Loucy (cell line): ENCODE results near the gene SLC12A1.

Source experiments
- H2AFZ ChIP-seq: fragments of 200-600 bp; sonication (generic); 2 replicates; pipeline ENCODE4 v1.6.0; 2016; ENCODE audit warnings: antibody characterized with exemption, mild to moderate bottlenecking, low read length, moderate library complexity
- H3F3A ChIP-seq: fragments of 200-600 bp; 2 replicates; pipeline ENCODE4 v1.6.0; 2016; ENCODE audit warnings: antibody characterized with exemption, low read depth, mild to moderate bottlenecking
- H3K27me3 ChIP-seq: fragments of 200-600 bp; sonication (generic); 2 replicates; pipeline ENCODE4 v1.6.1; 2014; ENCODE audit warnings: low read length, mild to moderate bottlenecking; ENCODE audit not compliant: insufficient read depth, poor library complexity, severe bottlenecking
- H3K36me3 ChIP-seq: fragments of 200-600 bp; sonication (generic); 2 replicates; pipeline ENCODE4 v1.6.1; 2016; ENCODE audit warnings: low read length; ENCODE audit not compliant: insufficient read depth
- H3K4me1 ChIP-seq: fragments of 200-600 bp; sonication (generic); 2 replicates; pipeline ENCODE4 v1.5.1; 2014; ENCODE audit warnings: low read length, mild to moderate bottlenecking; ENCODE audit not compliant: insufficient read depth, poor library complexity, severe bottlenecking
- H3K4me2 ChIP-seq: fragments of 200-600 bp; sonication (generic); 2 replicates; pipeline ENCODE4 v1.6.0; 2014; ENCODE audit warnings: antibody characterized with exemption, low read length, low read depth, mild to moderate bottlenecking; ENCODE audit not compliant: poor library complexity, severe bottlenecking
- H3K4me3 ChIP-seq: fragments of 200-600 bp; sonication (generic); 2 replicates; pipeline ENCODE4 v1.5.1; 2014; ENCODE audit warnings: low read length, mild to moderate bottlenecking, mixed read lengths; ENCODE audit not compliant: poor library complexity, severe bottlenecking
- H3K79me2 ChIP-seq: fragments of 200-600 bp; sonication (generic); 2 replicates; pipeline ENCODE4 v1.6.1; 2014; ENCODE audit warnings: low read length; ENCODE audit not compliant: insufficient read depth
- H3K9ac ChIP-seq: fragments of 200-600 bp; sonication (generic); 2 replicates; pipeline ENCODE4 v1.6.0; 2014; ENCODE audit warnings: mild to moderate bottlenecking, low read depth, low read length, moderate library complexity; ENCODE audit not compliant: poor library complexity, severe bottlenecking
- H3K9me2 ChIP-seq: fragments of 200-600 bp; sonication (generic); replicated peaks from 2 replicates; pipeline ENCODE4 v1.6.1; 2016; ENCODE audit warnings: low read depth, low read length, mixed read lengths
- H3K9me3 ChIP-seq: fragments of 200-600 bp; sonication (generic); 2 replicates; pipeline ENCODE4 v1.6.1; 2014; ENCODE audit warnings: mild to moderate bottlenecking, antibody characterized with exemption, low read length, low read depth; ENCODE audit not compliant: insufficient read depth
- H4K20me1 ChIP-seq: fragments of 200-600 bp; sonication (generic); 2 replicates; pipeline ENCODE4 v1.6.0; 2014; ENCODE audit warnings: antibody characterized with exemption, low read length, mild to moderate bottlenecking; ENCODE audit not compliant: insufficient read depth, poor library complexity, severe bottlenecking
- EZH2phosphoT487 ChIP-seq: fragments of 200-600 bp; IDR thresholded peaks from 2 replicates; pipeline ENCODE4 v1.6.1; 2018; ENCODE audit warnings: antibody characterized with exemption, mild to moderate bottlenecking, moderate library complexity, borderline replicate concordance
- TF ChIP-seq, protein P1 (sequence below): fragments of 200-600 bp; sonication (generic); conservative IDR thresholded peaks from 2 replicates; pipeline ENCODE4 v1.5.1; 2014; ENCODE audit warnings: mild to moderate bottlenecking, antibody characterized with exemption, low read length

SLC12A1 gene

DNA sequence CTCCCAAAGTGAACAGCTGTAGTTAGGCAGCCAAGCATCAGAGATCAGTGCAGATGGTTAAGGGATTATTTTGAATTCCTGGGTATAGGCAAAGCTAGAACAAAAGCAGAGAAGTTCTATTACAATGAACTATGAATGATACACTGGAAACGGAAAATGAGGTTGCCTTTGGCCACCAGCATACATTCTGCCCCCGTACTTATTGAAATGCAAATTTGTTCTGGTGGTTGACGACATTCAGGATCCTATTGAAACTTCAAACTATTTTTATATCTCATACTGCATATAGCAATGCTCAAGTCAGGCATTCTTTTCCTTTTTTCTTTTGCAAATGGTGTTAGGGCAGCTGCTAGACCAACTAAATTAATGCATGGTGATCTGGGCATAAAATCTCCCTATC lies 61.7 kb downstream of the SLC12A1 start:
- H3K9me3 ChIP-seq, result no peaks in the 10 kb centered on the region
- no peak overlapping the region for H3K4me2 ChIP-seq
- no peaks in the 10 kb centered on the region for H3K27me3 ChIP-seq
- no peaks in the 10 kb centered on the region for H3K9me2 ChIP-seq
- H3K79me2 ChIP-seq, result no peaks in the 10 kb centered on the region
- TF ChIP-seq, protein P1, sequence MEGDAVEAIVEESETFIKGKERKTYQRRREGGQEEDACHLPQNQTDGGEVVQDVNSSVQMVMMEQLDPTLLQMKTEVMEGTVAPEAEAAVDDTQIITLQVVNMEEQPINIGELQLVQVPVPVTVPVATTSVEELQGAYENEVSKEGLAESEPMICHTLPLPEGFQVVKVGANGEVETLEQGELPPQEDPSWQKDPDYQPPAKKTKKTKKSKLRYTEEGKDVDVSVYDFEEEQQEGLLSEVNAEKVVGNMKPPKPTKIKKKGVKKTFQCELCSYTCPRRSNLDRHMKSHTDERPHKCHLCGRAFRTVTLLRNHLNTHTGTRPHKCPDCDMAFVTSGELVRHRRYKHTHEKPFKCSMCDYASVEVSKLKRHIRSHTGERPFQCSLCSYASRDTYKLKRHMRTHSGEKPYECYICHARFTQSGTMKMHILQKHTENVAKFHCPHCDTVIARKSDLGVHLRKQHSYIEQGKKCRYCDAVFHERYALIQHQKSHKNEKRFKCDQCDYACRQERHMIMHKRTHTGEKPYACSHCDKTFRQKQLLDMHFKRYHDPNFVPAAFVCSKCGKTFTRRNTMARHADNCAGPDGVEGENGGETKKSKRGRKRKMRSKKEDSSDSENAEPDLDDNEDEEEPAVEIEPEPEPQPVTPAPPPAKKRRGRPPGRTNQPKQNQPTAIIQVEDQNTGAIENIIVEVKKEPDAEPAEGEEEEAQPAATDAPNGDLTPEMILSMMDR, result no peak
- no peak for TF ChIP-seq EZH2phosphoT487
- no peaks in the 10 kb centered on the region for H3K4me1 ChIP-seq
- H3F3A ChIP-seq, result no peaks in the 10 kb centered on the region
- H3K9ac ChIP-seq, result no peak overlapping the region
- H4K20me1 ChIP-seq, result no peaks in the 10 kb centered on the region
- H3K36me3 ChIP-seq, result no peaks in the 10 kb centered on the region
- H3K4me3 ChIP-seq, result no peak overlapping the region
- no peak overlapping the region for H2AFZ ChIP-seq

DNA sequence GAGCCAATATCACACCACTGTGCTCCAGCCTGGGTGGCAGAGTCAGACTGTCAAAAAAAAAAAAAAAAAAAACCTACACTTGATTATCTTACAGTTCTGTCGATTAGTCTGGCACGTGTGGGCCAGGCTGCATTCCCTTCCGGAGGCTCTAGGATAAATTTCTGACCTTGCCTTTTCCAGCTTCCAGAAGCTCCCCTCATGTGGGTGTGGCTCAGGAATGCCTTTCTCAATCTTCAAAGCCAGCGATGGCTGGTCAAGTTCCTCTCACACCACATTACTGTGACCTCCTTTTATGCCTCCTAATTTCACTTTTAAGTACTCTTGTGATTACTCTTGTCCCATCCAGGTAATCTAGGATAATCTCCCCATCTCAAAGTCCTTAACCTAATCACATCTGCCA lies 66.9 kb downstream of the SLC12A1 start:
- no peaks in the 10 kb centered on the region for H3K9me3 ChIP-seq
- H3K9me2 ChIP-seq, result no peaks in the 10 kb centered on the region
- H3K27me3 ChIP-seq, result peaks cover 12% of the 10 kb centered on the region
- H4K20me1 ChIP-seq, result no peaks in the 10 kb centered on the region
- H3F3A ChIP-seq, result no peaks in the 10 kb centered on the region
- no peak overlapping the region for H3K9ac ChIP-seq
- H2AFZ ChIP-seq, result no peak overlapping the region
- H3K4me3 ChIP-seq, result no peak overlapping the region
- TF ChIP-seq, protein P1, result no peak
- TF ChIP-seq EZH2phosphoT487, result no peak
- H3K4me1 ChIP-seq, result no peaks in the 10 kb centered on the region
- no peaks in the 10 kb centered on the region for H3K79me2 ChIP-seq
- H3K36me3 ChIP-seq, result no peaks in the 10 kb centered on the region
- no peak overlapping the region for H3K4me2 ChIP-seq

DNA sequence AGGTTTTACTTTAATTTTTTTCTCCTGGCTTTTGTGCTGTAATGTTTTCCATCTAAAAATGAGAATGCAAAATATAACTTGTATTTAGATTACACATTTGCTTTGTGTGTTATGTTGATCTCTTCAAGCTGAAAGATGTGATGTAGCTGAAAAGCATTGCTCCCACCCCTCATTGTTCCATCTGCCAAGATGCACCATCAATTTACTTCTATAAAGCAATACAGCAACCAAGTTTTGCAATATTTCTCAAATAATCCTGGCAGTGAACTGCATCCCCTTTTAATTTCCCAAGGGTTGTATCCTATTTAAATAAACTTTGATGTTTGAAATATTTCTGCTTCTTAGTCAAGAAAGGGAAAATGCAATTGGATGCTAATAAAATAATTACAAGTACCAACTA lies 72.6 kb downstream of the SLC12A1 start:
- Histone ChIP-seq H3K4me2 (no peak overlapping the region), H3F3A (no peaks in the 10 kb centered on the region), H3K4me3 (no peak overlapping the region), H3K4me1 (no peaks in the 10 kb centered on the region), H3K79me2 (no peaks in the 10 kb centered on the region), H3K27me3 (peaks cover 16% of the 10 kb centered on the region), H3K9ac (no peak overlapping the region), H3K9me2 (no peaks in the 10 kb centered on the region), H4K20me1 (no peaks in the 10 kb centered on the region), H3K9me3 (no peaks in the 10 kb centered on the region), H2AFZ (no peak overlapping the region), H3K36me3 (no peaks in the 10 kb centered on the region)
- TF ChIP-seq EZH2phosphoT487, result no peak
- TF ChIP-seq, protein P1, result no peak
